ENCODE data around the gene ERP27.

ERP27 gene

DNA sequence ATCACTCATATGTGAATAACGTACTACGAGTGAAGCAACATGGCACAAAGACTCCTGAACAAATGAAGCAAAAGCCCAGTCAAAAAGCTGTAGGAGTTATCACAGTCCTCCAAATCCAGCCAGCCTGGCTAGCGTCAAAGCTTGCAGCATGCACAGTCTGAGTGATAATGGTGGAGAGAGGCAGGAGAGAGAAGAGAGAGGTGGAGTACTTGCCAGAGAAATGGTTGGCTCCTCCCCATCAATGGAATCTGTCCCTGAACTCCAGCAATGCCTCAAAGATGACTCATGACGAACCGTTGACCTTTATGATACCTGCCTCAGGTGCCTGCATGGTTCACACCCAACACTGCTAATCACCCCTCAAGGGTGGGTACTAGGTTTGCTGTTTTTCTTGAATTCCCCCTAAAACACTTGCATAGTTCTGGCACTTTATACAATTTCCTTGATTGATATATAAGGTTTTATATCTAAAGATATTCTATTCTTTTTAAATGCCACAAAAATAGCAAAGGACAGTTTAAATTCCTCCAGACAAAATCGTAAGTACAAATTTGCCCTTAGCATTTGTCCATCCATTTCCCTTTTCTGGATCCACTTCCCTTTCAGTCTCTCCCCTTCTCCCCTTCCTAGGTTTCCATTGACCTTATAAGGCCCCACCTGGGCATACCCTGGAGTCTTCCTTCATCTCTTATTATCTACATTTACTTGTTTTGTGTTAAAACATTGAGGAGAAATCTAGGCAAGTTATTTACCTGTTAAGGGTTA, 12.8 kb upstream of the ERP27 start:
- TF ChIP-seq YY1 (IDR thresholded peaks at IDR 0.05; ENCODE audit: low read depth) (peak; percentile 52; the same call in 1 of the 2 replicates), RAD21 (IDR thresholded peaks at IDR 0.05; ENCODE audit: low read depth) (no peak), TEAD4 (IDR thresholded peaks at IDR 0.05) (peak; percentile 80)
- TF ChIP-seq, protein P1, sequence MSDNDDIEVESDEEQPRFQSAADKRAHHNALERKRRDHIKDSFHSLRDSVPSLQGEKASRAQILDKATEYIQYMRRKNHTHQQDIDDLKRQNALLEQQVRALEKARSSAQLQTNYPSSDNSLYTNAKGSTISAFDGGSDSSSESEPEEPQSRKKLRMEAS (IDR thresholded peaks at IDR 0.05): peak; percentile 94

DNA sequence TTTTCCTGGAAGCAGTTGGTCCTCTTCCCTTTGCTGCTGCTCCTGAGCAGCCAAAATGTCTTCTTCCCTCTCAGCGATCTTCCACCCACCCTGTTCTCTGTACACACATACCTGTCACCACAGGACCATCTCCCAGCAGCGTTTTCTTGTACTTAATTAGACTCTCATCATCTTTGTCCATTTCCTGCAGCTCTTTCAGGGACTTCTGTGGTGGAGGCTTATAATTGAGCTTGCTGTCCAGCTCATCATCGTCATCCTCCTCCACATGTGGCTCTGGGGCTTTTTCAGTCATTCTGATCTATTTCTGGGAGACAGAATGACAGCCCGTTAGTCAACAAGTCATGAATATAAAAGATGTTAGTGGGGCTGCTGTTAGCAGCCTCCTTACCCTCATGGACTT, 12.1 kb upstream of the ERP27 start:
- TF ChIP-seq NFIC (IDR thresholded peaks at IDR 0.05) (no peak), YY1 (IDR thresholded peaks at IDR 0.05; ENCODE audit: low read depth) (no peak), TEAD4 (IDR thresholded peaks at IDR 0.05) (no peak), CREB1 (IDR thresholded peaks at IDR 0.05; ENCODE audit: low read depth) (no peak), USF1 (IDR thresholded peaks at IDR 0.05) (no peak), FOXM1 (IDR thresholded peaks at IDR 0.05; ENCODE audit: borderline replicate concordance, low read depth) (no peak), EGR1 (IDR thresholded peaks at IDR 0.05) (no peak), REST (IDR thresholded peaks at IDR 0.05; ENCODE audit: low read depth) (no peak), EP300 (IDR thresholded peaks at IDR 0.05; ENCODE audit: borderline replicate concordance) (no peak), TCF12 (IDR thresholded peaks at IDR 0.05; ENCODE audit: low read depth) (no peak)
- TF ChIP-seq, protein P1 (IDR thresholded peaks at IDR 0.05): no peak

DNA sequence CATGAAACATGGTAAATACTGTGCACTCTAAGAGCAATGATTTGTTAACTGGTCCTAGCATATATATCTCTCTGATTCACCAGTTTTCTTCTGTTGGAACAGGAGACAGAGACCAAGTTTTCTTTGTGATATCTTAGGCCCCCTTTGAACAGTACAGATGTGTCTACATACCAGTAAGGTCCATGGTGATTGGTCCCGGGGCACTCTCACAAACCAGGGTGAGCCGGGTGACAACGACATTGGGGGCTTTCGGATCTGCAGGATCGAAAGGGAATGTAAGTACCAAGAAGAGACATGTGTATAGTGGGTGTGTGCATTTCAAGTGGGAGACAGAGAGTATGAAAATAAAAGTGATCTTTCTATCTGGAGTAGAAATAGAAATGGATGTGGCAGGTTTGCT, 11.3 kb upstream of the ERP27 start:
- no peak for TF ChIP-seq TEAD4 (IDR thresholded peaks at IDR 0.05)
- TF ChIP-seq USF1 (IDR thresholded peaks at IDR 0.05): no peak

DNA sequence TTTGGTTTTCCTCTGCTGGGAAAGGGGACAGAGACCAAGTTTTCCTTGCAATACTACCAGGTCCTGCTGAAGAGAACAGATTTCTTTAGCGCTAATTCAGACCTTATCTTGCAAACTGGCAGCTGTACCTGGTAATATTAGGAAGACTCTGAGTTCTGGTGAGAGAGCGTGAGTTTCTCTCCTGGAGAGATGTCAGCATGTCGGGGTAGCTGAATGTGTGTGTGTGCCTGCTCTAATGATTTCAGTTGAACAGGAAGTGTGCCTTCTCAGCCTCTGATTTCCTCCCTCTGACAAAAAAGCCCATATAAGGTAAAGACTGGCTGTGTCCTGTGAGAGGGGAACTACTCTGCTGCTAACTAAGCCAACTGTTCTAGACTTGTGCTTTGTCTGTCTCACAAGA, 10.3 kb upstream of the ERP27 start:
- no peak for TF ChIP-seq REST (IDR thresholded peaks at IDR 0.05; ENCODE audit: low read depth)
- TF ChIP-seq, protein P1 (IDR thresholded peaks at IDR 0.05): peak; percentile 32; the same call in 1 of the 2 replicates
- no peak for TF ChIP-seq CREB1 (IDR thresholded peaks at IDR 0.05; ENCODE audit: low read depth)

DNA sequence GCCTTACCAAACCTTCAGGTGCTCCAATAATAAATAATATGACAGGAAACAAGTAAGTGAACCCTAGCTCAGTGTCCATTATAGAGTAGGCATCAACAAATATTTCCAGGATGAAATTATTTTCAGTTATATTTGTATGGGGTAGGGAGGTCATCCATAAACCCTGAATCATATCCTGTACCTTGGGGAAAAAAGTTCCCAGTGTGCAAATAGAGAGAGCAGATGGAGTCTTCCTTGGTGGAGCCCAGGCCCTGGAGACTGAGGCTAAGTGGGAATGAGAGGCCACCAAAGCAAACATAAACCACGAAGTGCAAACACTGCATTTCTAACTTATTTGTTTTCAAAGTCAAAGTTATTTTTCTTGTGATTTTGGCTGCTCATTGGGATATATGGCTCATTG, 8.5 kb upstream of the ERP27 start:
- TF ChIP-seq, protein P1 (IDR thresholded peaks at IDR 0.05): no peak
- no peak for TF ChIP-seq CEBPB (IDR thresholded peaks at IDR 0.05)

DNA sequence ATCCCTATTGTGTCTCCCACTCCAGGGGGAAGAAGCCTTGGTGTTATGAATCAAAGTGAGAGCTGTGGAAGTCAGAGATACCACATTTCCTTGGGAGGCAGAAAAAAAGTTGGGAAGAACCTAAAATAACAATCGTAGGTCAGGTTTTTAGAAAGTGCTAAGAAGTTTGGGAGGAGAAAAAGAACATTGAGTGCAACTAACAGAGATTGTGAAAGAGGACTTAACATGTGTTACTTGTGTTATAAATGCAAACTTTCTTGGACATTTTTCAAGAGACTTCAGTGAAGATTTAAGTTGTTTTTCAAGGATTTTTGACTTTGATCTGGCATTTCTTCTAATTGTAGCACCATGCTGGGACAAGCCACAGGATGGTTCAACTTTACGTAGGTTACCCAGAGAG, 7.8 kb upstream of the ERP27 start:
- TF ChIP-seq, protein P1 (IDR thresholded peaks at IDR 0.05): no peak
- TF ChIP-seq NFIC (IDR thresholded peaks at IDR 0.05): no peak
- TF ChIP-seq ZBTB7A (IDR thresholded peaks at IDR 0.05; ENCODE audit: low read depth): no peak
- TF ChIP-seq CEBPB (IDR thresholded peaks at IDR 0.05): no peak
- TF ChIP-seq TEAD4 (IDR thresholded peaks at IDR 0.05): no peak
- no peak for TF ChIP-seq USF1 (IDR thresholded peaks at IDR 0.05)
- TF ChIP-seq EP300 (IDR thresholded peaks at IDR 0.05; ENCODE audit: borderline replicate concordance): no peak

All from Ishikawa (cell line).